ENCODE results near the gene MRTO4. TPM values are rescaled to one million over a fixed set of nuclear protein-coding genes. Genes with fewer than 3 reads are reported as not detected.
"Not testable (repeated sequence)": the region's sequence is repeated elsewhere in the genome, so short reads cannot be mapped to it uniquely, and the experiment has no call there.

MRTO4 gene
- total RNA-seq, 1 experiment from 2014 or later: 117 TPM

DNA sequence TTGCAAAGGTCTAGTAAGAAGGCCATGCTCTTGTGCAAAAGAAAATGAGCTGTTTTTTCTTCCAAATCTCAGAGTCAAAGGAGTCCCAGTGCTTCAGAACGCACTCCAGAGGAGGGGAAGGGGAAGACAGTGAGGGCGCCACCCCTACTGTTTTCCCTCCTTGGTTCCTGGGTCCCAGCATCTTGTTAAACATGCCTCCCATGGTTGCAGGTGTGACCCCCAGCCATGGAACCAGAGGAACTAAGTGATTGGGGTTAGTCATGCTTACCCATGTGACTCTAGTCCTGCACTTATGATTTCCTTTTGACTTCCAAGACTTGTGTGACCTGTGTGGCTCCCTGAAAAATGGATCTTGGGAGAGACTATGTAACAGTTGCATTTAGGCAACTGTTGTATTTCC lies 43.0 kb downstream of the MRTO4 start:
- no peaks in the 10 kb centered on the region for H3K79me2 ChIP-seq (ENCODE audit: low read length)
- H3K9ac ChIP-seq (ENCODE audit: low read length): no peak overlapping the region
- peaks cover 17% of the 10 kb centered on the region for H3K36me3 ChIP-seq (ENCODE audit: low read depth, low read length)
- no peak overlapping the region for H3K27ac ChIP-seq (ENCODE audit: low read length)
- no peaks in the 10 kb centered on the region for H3K9me2 ChIP-seq (replicated peaks; ENCODE audit: low read length)
- H4K20me1 ChIP-seq (ENCODE audit: low read length): no peaks in the 10 kb centered on the region
- no peak for DNase-seq
- TF ChIP-seq, protein P1, sequence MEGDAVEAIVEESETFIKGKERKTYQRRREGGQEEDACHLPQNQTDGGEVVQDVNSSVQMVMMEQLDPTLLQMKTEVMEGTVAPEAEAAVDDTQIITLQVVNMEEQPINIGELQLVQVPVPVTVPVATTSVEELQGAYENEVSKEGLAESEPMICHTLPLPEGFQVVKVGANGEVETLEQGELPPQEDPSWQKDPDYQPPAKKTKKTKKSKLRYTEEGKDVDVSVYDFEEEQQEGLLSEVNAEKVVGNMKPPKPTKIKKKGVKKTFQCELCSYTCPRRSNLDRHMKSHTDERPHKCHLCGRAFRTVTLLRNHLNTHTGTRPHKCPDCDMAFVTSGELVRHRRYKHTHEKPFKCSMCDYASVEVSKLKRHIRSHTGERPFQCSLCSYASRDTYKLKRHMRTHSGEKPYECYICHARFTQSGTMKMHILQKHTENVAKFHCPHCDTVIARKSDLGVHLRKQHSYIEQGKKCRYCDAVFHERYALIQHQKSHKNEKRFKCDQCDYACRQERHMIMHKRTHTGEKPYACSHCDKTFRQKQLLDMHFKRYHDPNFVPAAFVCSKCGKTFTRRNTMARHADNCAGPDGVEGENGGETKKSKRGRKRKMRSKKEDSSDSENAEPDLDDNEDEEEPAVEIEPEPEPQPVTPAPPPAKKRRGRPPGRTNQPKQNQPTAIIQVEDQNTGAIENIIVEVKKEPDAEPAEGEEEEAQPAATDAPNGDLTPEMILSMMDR (conservative IDR thresholded peaks at IDR 0.05; ENCODE audit: low read depth, low read length): no peak
- TF ChIP-seq EZH2 (IDR thresholded peaks at IDR 0.05; ENCODE audit: low read length, unreplicated experiment) (no peak), EZH2phosphoT487 (IDR thresholded peaks at IDR 0.05; ENCODE audit: borderline replicate concordance, low read length) (no peak)
- intact Hi-C loops (cut with micrococcal nuclease): no loop called here
- H3K27me3 ChIP-seq (ENCODE audit: low read length): no peaks in the 10 kb centered on the region
- H3K4me2 ChIP-seq (ENCODE audit: low read length): no peak overlapping the region
- ATAC-seq: no peak
- H3F3A ChIP-seq (ENCODE audit: low read length, unreplicated experiment): no peaks in the 10 kb centered on the region
- H2AFZ ChIP-seq (ENCODE audit: low read length): no peak overlapping the region
- BruUV-seq (replicated peaks): no TSS peak
- peaks cover 6% of the 10 kb centered on the region for H3K9me3 ChIP-seq (ENCODE audit: low read length)
- CTCF ChIA-PET: no interaction called here
- no peak overlapping the region for H3K4me3 ChIP-seq (ENCODE audit: low read length)
- POLR2A ChIA-PET (ENCODE audit: unreplicated experiment): no interaction called here
- no peaks in the 10 kb centered on the region for H3K4me1 ChIP-seq (ENCODE audit: insufficient read depth, low read length)

DNA sequence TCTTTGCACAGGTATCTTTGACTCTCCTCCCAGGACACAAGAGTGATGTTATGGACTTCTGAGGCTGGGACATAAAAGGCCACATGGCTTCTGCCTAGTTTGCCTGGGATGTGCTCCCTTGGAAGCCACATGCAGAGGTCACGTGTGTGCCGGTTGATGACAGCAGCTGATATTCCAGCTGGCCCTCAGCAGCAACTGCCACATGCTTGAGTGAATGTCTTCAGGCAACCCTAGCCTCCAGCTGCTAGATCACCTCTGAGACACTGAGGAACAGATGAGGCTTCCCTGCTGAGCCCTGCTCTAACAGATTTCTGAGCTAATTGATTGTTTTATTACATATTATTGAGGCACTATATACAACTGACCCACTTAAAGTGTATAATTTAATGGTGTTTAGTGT lies 48.6 kb downstream of the MRTO4 start:
- Histone ChIP-seq H4K20me1 (ENCODE audit: low read length) (no peaks in the 10 kb centered on the region), H3K9me2 (replicated peaks; ENCODE audit: low read length) (no peaks in the 10 kb centered on the region), H3K4me1 (ENCODE audit: insufficient read depth, low read length) (no peaks in the 10 kb centered on the region), H2AFZ (ENCODE audit: low read length) (no peak overlapping the region), H3K4me2 (ENCODE audit: low read length) (no peak overlapping the region), H3K9me3 (ENCODE audit: low read length) (no peaks in the 10 kb centered on the region), H3K79me2 (ENCODE audit: low read length) (no peaks in the 10 kb centered on the region), H3K4me3 (ENCODE audit: low read length) (no peak overlapping the region), H3F3A (ENCODE audit: low read length, unreplicated experiment) (no peaks in the 10 kb centered on the region), H3K9ac (ENCODE audit: low read length) (no peak overlapping the region), H3K27me3 (ENCODE audit: low read length) (no peaks in the 10 kb centered on the region), H3K27ac (ENCODE audit: low read length) (no peak overlapping the region), H3K36me3 (ENCODE audit: low read depth, low read length) (peaks cover 19% of the 10 kb centered on the region)
- no peak for ATAC-seq
- ChIA-PET CTCF (no interaction called here), POLR2A (ENCODE audit: unreplicated experiment) (no interaction called here)
- BruUV-seq (replicated peaks): no TSS peak
- no peak for DNase-seq
- TF ChIP-seq EZH2phosphoT487 (IDR thresholded peaks at IDR 0.05; ENCODE audit: borderline replicate concordance, low read length) (no peak), EZH2 (IDR thresholded peaks at IDR 0.05; ENCODE audit: low read length, unreplicated experiment) (no peak)
- TF ChIP-seq, protein P1 (conservative IDR thresholded peaks at IDR 0.05; ENCODE audit: low read depth, low read length): no peak
- intact Hi-C loops (cut with micrococcal nuclease): no loop called here

DNA sequence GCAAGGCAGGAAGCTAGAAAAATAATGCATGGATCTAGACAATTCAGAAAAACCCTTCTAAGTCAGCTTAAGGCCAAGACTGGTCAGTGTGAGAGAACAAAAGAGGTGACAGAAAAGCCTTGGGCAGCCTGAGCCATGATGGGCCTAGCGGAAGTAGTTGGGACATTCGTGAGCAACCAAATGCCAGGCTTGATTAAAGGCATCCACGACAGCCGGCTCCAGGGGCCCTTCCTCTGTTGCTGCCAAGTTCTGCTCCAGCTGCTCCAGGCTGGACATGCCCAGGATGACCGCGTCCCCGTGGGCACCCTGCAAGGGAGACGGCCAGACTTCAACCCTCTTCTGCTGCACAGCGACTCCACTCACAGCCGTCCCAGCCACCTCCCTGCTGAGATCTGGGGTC lies 52.5 kb downstream of the MRTO4 start:
- H3K4me1 ChIP-seq (ENCODE audit: insufficient read depth, low read length); CTCF ChIA-PET; DNase-seq; H3K9ac ChIP-seq (ENCODE audit: low read length); H3K9me2 ChIP-seq (replicated peaks; ENCODE audit: low read length); intact Hi-C loops (cut with micrococcal nuclease); BruUV-seq (replicated peaks); H3K4me2 ChIP-seq (ENCODE audit: low read length); H2AFZ ChIP-seq (ENCODE audit: low read length); H3K27me3 ChIP-seq (ENCODE audit: low read length); POLR2A ChIA-PET (ENCODE audit: unreplicated experiment); H3K27ac ChIP-seq (ENCODE audit: low read length); H3K4me3 ChIP-seq (ENCODE audit: low read length); H3K79me2 ChIP-seq (ENCODE audit: low read length); H3K9me3 ChIP-seq (ENCODE audit: low read length); H4K20me1 ChIP-seq (ENCODE audit: low read length); ATAC-seq; H3F3A ChIP-seq (ENCODE audit: low read length, unreplicated experiment): not testable (repeated sequence)
- H3K36me3 ChIP-seq (ENCODE audit: low read depth, low read length): peaks cover 37% of the 10 kb centered on the region; the same call in 1 of the 2 replicates

Measured in PC-3 (cell line).